HAP-1 (cell line): Measurements from ENCODE around the gene CCDC82.

ENCODE experiments used
- DNase-seq, 2 experiments: peaks; one replicate each; pipeline ENCODE4 v3.0.0-alpha.2; 2016 to 2020; ENCODE audit warnings: low spot score in 2 of 2
- H3K27me3 ChIP-seq: fragments of 250-450 bp; sonication (Bioruptor Pico); 2 replicates; pipeline ENCODE4 v1.5.1; 2020; ENCODE audit warnings: low read depth, mild to moderate bottlenecking, moderate library complexity
- H3K36me3 ChIP-seq: fragments of 250-450 bp; sonication (Bioruptor Pico); replicated peaks from 2 replicates; pipeline ENCODE4 v1.5.1; 2020; ENCODE audit warnings: mild to moderate bottlenecking
- H3K4me1 ChIP-seq: fragments of 250-450 bp; sonication (Bioruptor Pico); 2 replicates; pipeline ENCODE4 v1.5.1; 2020; ENCODE audit warnings: mild to moderate bottlenecking
- H3K4me3 ChIP-seq: fragments of 250-450 bp; sonication (Bioruptor Pico); 2 replicates; pipeline ENCODE4 v1.5.1; 2020; ENCODE audit warnings: mild to moderate bottlenecking, moderate library complexity
- H3K9me3 ChIP-seq: fragments of 250-450 bp; sonication (Bioruptor Pico); 2 replicates; pipeline ENCODE4 v1.5.1; 2020; ENCODE audit warnings: mild to moderate bottlenecking, moderate library complexity
- in situ Hi-C: fragments of 300-500 bp; cut with MboI; formaldehyde crosslinking; loops from 3 replicates; pipeline ENCODE4 v1.14.3; 2020; ENCODE audit warnings: low sequenced_read_pairs, inconsistent platforms, mixed read lengths

Gene CCDC82

GRCh38 chr11:96329855-96330510 is 59.7 kb downstream of the CCDC82 start:
- Histone ChIP-seq H3K36me3 (no peaks in the 10 kb centered on the region), H3K27me3 (no peaks in the 10 kb centered on the region), H3K4me1 (peaks cover 79% of the 10 kb centered on the region), H3K9me3 (no peaks in the 10 kb centered on the region), H3K4me3 (no peak overlapping the region)
- peak in 1 of 2 experiments; percentile 83 for DNase-seq
- in situ Hi-C loops, result no loop called here

- Histone ChIP-seq H3K27me3 (no peaks in the 10 kb centered on the region), H3K4me1 (peaks cover 85% of the 10 kb centered on the region), H3K36me3 (no peaks in the 10 kb centered on the region), H3K9me3 (no peaks in the 10 kb centered on the region), H3K4me3 (no peak overlapping the region)
- in situ Hi-C loops, result no loop called here
- no peak for DNase-seq
Measured at GRCh38 chr11:96329419-96329818, 60.3 kb downstream of the CCDC82 start.

- Histone ChIP-seq H3K27me3 (no peaks in the 10 kb centered on the region), H3K4me3 (peak overlapping the region; percentile 2; the same call in 1 of the 2 replicates), H3K4me1 (peaks cover 81% of the 10 kb centered on the region), H3K9me3 (no peaks in the 10 kb centered on the region), H3K36me3 (no peaks in the 10 kb centered on the region)
- DNase-seq, result peak; percentile 78 to 96
- in situ Hi-C loops, result no loop called here
Measured at GRCh38 chr11:96328395-96329010, 61.2 kb downstream of the CCDC82 start.

GRCh38 chr11:96326959-96327358 is 62.8 kb downstream of the CCDC82 start:
- H3K36me3 ChIP-seq, result no peaks in the 10 kb centered on the region
- peaks cover 67% of the 10 kb centered on the region for H3K4me1 ChIP-seq
- in situ Hi-C loops, result no loop called here

GRCh38 chr11:96324912-96325311 is 64.8 kb downstream of the CCDC82 start:
- no peaks in the 10 kb centered on the region for H3K9me3 ChIP-seq
- in situ Hi-C loops, result no loop called here
- DNase-seq, result no peak
- H3K4me1 ChIP-seq, result peaks cover 48% of the 10 kb centered on the region
- no peaks in the 10 kb centered on the region for H3K36me3 ChIP-seq
- H3K27me3 ChIP-seq, result no peaks in the 10 kb centered on the region
- no peak overlapping the region for H3K4me3 ChIP-seq

More at GRCh38 chr11:96326959-96327358, 62.8 kb downstream of the CCDC82 start:
- H3K9me3 ChIP-seq, result no peaks in the 10 kb centered on the region
- H3K4me3 ChIP-seq, result no peak overlapping the region
- H3K27me3 ChIP-seq, result no peaks in the 10 kb centered on the region
- no peak for DNase-seq

GRCh38 chr11:96323642-96323985 is 66.1 kb downstream of the CCDC82 start:
- no peaks in the 10 kb centered on the region for H3K9me3 ChIP-seq
- no peak overlapping the region for H3K4me3 ChIP-seq
- H3K4me1 ChIP-seq, result peaks cover 36% of the 10 kb centered on the region
- no peaks in the 10 kb centered on the region for H3K27me3 ChIP-seq
- H3K36me3 ChIP-seq, result no peaks in the 10 kb centered on the region
- in situ Hi-C loops, result no loop called here
- DNase-seq, result no peak

GRCh38 chr11:96322775-96323641 is 66.7 kb downstream of the CCDC82 start:
- H3K4me3 ChIP-seq, result no peak overlapping the region
- no peaks in the 10 kb centered on the region for H3K36me3 ChIP-seq
- H3K9me3 ChIP-seq, result no peaks in the 10 kb centered on the region
- no peak for DNase-seq
- H3K4me1 ChIP-seq, result peaks cover 33% of the 10 kb centered on the region
- in situ Hi-C loops, result no loop called here
- H3K27me3 ChIP-seq, result no peaks in the 10 kb centered on the region

GRCh38 chr11:96321091-96321490 is 68.6 kb downstream of the CCDC82 start:
- Histone ChIP-seq H3K4me3 (no peak overlapping the region), H3K36me3 (no peaks in the 10 kb centered on the region), H3K4me1 (peaks cover 23% of the 10 kb centered on the region), H3K27me3 (no peaks in the 10 kb centered on the region), H3K9me3 (no peaks in the 10 kb centered on the region)
- in situ Hi-C loops, result no loop called here
- no peak for DNase-seq

- no peaks in the 10 kb centered on the region for H3K9me3 ChIP-seq
- H3K36me3 ChIP-seq, result no peaks in the 10 kb centered on the region
- no peaks in the 10 kb centered on the region for H3K27me3 ChIP-seq
- peaks cover 13% of the 10 kb centered on the region for H3K4me1 ChIP-seq
- H3K4me3 ChIP-seq, result no peak overlapping the region
- DNase-seq, result no peak
- in situ Hi-C loops, result no loop called here
Measured at GRCh38 chr11:96319898-96320656, 69.6 kb downstream of the CCDC82 start.

- Histone ChIP-seq H3K9me3 (no peaks in the 10 kb centered on the region), H3K4me3 (no peak overlapping the region), H3K4me1 (peaks cover 4% of the 10 kb centered on the region), H3K36me3 (no peaks in the 10 kb centered on the region), H3K27me3 (no peaks in the 10 kb centered on the region)
- in situ Hi-C loops, result no loop called here
- DNase-seq, result no peak
Measured at GRCh38 chr11:96318850-96319249, 70.9 kb downstream of the CCDC82 start.

GRCh38 chr11:96318399-96318798 is 71.3 kb downstream of the CCDC82 start:
- H3K9me3 ChIP-seq, result no peaks in the 10 kb centered on the region
- H3K4me1 ChIP-seq, result peaks cover under 1% of the 10 kb centered on the region
- H3K4me3 ChIP-seq, result no peak overlapping the region
- H3K36me3 ChIP-seq, result no peaks in the 10 kb centered on the region
- no peak for DNase-seq
- in situ Hi-C loops, result no loop called here
- H3K27me3 ChIP-seq, result no peaks in the 10 kb centered on the region

- H3K4me1 ChIP-seq, result no peaks in the 10 kb centered on the region; the same call in none of the 2 replicates
- no peaks in the 10 kb centered on the region for H3K27me3 ChIP-seq
- DNase-seq, result no peak
- in situ Hi-C loops, result no loop called here
- H3K36me3 ChIP-seq, result no peaks in the 10 kb centered on the region
- H3K9me3 ChIP-seq, result no peaks in the 10 kb centered on the region
- no peak overlapping the region for H3K4me3 ChIP-seq
Measured at GRCh38 chr11:96317985-96318384, 71.7 kb downstream of the CCDC82 start.

- Histone ChIP-seq H3K9me3 (no peaks in the 10 kb centered on the region), H3K4me3 (no peak overlapping the region), H3K27me3 (no peaks in the 10 kb centered on the region), H3K36me3 (no peaks in the 10 kb centered on the region), H3K4me1 (no peaks in the 10 kb centered on the region; the same call in none of the 2 replicates)
- no peak for DNase-seq
- in situ Hi-C loops, result no loop called here
Measured at GRCh38 chr11:96317571-96317970, 72.1 kb downstream of the CCDC82 start.
